NCI-H460 (cell line): ENCODE data around the gene GLG1. TPM values are rescaled to one million over a fixed set of nuclear protein-coding genes. Genes with fewer than 3 reads are reported as not detected.

ENCODE experiments used
- DNase-seq: peaks from one replicate; pipeline ENCODE4 v3.0.0-alpha.2; 2016; ENCODE audit warnings: low read depth; ENCODE audit errors: extremely low read depth
- total RNA-seq: library from RNA; depleted of rRNA; stranded (reverse); fragments of >200 nt; shearing (Covaris generic); gene quantifications from 2 replicates; pipeline ENCODE4 v1.2.3, GENCODE V29; 2014

The GLG1 gene
- total RNA-seq, 1 experiment from 2014 or later = 66.9 TPM

DNA sequence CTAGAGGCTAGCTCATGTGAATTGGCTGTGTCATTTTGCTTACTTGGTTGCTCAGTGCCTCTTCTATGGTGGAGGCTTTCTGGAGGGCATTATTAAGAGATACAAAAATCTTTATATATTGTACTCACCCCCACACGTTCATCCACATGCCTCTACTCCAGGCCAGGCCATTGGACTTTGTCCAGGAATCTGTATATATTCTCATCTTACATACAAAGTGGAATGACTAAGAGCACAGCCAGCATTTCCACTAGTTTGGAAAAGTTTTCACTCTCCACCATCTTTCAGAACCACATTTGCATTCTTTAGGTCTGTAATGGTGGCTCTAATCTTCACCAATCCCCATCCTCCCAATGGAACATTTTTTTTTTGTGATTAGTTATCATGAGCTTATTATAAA is 4.8 kb upstream of the GLG1 start:
- DNase-seq = no peak

DNA sequence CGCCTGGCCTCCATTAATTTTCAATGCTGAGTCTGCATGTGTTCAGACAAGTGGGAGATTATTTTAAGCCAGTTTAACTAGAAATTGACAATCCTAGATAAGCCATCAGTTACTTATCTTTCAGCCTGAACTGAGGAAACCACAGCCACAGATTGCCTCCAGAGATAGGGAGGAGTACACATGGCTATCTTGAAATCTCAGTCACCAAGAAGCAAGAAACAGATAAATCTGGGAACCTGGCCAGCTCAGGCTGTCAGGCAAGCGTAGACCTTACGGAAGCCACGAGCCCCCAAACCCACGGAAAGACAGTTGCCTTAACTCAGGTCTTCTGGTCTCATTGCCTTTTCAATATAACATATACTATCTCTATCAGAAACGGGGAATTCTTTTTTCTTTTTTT is 2.0 kb upstream of the GLG1 start:
- no peak for DNase-seq

DNA sequence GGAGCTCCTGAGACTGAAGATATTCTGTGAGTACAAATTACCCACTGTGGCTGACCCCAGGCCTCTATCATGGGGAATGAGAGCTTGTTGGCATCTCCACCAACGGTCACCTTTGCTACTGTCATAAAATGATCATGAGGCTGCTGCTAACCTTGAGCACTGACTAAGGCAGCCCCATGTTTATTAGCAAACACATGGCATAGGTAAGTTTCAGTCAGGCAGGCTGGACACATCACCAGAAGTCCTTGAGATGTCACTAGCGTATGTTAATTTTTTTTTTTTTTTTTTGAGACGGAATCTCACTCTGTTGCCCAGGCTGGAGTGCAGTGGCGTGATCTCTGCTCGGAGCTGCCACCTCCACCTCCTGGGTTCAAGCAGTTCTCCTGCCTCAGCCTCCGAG is 1.5 kb upstream of the GLG1 start:
- DNase-seq = no peak

DNA sequence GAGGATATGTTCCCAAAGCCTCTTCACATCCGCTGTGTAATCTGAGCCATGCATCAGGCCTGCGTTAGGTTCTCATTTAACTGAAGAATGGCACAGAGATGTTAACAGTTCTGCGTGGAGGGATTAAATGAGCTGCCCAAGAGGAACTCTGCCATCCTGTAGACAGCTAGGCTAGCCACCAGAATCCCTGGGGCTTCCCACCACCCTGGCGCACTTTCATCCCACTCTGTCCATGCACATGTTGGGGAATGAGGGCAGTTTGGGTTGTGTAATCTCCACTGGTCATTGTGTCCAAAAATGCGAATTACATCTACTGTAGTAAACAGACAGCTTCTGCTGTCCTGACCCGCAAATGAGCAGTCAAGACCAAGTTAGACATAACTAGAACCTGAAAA is 1.0 kb upstream of the GLG1 start:
- no peak for DNase-seq

DNA sequence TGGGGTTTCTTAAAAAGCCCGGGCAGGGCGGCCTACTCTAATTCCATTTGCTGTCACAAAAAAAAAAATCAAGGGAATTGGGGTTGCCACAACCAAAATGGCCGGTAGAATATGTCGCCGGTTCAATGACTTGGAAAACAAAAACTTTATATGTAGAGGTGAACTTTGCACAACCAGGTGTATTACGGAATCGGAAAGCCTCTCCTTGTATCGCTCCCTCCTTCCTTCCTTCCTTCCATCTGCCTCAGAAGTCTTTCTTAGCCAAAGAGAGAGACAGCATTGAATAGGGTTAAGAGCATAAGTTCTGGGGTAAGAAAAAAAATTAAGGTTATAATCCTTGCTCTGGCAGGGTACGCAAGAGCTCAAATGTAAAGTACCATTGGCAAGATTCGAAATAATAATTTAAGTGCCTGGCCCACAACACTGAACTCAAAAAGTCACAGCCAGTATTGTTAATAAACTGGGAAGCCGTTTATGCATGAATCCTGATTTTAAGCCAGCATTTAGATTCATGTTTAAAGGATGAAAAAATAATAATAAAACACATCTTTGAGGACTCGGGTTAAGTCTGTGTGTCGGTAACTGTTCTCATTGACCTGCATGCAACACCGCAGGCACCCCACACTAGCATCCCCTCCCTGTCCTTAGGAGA is 522 bp upstream of the GLG1 start:
- no peak for DNase-seq

DNA sequence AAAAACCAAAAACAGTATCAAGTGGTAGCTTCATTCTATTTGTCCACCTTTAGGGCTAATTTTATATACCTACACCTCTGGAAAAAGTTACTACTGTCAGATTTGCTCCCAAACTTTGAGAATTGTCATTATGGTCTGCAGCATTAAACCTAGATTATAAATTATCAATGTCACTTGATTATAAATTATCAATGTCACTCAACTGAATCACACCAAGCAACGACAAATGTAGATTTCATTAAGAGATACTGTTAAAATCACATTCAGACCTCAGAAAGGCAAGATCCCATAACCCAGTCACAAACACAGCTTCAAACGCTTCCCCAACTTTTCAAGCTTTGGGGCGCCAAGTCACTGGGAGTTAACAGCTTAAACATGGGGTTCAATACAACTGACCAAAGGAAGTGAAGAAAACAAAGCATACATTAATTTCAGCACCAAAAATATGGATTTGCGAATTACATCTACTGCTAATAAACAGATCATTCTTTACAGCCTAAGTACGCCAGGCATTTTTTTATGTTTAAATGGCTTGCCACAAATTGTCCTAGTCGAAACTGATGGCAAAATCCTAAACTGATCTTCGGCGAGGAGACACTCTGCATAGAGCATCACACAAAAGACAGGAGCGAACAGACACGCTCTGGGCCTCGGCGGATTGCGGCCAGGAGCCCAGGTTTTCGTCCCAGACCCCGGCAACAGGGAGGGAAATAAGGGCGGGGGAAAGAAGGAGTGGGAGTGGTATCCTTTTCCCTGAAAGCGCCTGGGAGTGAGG is 981 bp downstream of the GLG1 start:
- DNase-seq = no peak

DNA sequence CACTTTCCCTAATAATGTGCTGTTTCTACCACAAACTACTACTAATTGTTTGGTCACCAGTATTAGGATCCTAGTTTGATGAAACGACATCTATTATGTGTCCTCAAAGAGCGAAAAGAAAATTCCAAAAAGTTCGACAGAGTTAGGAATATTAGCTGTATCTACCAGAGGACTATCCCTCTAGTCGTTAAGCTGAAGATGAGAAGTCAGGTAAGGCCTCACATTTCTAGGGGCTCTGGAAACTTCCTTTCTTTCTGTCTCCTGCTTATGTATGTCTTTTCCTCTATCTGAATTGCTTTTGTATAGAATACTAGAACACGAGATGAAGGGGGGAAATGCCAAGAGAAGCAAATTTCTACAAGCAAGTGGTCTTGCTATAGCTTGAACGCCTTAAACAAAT is 1.6 kb downstream of the GLG1 start:
- DNase-seq = no peak

DNA sequence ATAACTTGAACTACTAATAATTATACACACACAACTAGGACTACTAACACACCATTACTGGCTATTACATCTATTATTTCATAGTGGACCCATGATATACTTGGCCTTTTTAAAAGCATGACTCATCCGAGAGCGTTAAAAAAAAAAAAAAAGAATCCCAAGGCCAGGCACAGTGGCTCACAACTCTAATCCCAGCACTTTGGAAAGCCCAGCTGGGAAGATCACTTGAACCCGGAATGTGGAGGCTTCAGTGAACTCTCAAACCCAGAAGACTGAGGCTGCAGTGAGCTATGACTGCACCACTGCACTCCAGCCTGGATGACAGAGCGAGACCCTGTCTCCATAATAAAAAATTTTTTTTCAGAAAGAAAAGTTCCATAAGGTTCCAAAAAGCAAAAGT is 3.1 kb downstream of the GLG1 start:
- DNase-seq = no peak

DNA sequence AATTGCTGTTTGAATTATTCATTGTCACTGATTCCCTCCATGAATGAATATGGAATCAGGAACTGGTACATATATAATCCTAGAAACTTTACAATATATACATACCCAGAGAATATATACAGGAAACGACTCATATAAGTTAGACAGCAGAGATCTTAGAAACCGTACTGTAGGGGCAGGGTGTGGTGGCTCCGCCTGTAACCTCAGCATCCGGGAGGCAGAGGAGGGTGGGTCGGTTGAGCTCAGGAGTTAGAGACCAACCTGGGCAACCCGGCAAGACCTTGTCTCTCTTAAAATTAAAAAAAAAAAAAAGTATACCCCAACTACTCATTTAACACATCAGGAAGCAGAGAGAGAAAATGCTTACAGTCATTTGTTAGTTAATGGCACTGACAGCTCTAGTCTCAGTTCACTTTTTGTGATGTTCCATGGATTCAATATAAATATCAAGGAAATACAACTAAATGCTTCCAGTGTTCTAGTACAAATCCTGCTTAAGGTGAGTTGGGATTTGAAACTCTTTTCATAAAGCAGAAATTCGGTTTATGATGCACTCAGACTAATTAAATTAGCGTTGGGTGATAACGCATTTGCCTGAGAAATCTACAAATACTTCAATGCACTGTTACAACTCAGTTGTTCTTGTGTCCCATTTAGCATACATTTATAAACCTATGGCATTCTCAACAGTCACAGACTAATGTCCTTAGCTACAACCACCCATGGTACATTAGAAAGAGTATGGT is 5.6 kb downstream of the GLG1 start:
- no peak for DNase-seq

DNA sequence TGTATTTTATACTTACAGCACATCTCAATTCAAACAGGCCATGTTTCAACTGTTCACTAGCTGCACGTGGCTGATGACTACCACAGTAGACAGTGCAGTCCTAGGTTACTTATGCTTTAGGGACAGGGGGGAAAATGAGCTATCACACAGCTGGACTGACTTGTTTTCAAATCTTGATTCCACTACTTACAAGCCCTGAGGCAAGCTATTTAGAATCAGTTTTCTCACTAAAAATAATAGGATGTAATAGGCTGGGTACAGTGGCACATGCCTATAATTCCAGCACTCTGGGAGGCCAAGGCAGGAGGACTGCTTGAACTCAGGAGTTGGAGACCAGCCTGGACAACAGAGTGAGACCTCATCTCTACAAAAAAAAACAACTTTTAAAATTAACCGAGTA is 10.3 kb downstream of the GLG1 start:
- no peak for DNase-seq

DNA sequence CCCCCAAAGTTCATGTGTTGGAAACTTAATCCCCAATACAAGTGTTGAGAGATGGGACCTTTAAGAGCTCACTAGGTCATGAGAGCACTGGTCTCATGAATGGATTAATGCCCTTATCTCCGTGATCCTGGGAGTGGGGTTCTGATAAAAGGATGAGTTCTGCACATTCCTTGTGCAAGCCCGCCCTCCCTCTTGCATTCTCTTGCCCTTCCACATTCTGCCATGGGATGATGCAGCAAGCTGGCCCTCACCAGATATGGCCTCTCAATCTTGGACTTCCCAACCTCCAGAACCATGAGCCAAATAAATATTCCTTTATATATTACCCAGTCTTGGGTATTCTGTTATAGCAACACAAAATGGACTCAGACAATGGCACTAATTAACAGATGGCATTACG is 14.1 kb downstream of the GLG1 start:
- no peak for DNase-seq

DNA sequence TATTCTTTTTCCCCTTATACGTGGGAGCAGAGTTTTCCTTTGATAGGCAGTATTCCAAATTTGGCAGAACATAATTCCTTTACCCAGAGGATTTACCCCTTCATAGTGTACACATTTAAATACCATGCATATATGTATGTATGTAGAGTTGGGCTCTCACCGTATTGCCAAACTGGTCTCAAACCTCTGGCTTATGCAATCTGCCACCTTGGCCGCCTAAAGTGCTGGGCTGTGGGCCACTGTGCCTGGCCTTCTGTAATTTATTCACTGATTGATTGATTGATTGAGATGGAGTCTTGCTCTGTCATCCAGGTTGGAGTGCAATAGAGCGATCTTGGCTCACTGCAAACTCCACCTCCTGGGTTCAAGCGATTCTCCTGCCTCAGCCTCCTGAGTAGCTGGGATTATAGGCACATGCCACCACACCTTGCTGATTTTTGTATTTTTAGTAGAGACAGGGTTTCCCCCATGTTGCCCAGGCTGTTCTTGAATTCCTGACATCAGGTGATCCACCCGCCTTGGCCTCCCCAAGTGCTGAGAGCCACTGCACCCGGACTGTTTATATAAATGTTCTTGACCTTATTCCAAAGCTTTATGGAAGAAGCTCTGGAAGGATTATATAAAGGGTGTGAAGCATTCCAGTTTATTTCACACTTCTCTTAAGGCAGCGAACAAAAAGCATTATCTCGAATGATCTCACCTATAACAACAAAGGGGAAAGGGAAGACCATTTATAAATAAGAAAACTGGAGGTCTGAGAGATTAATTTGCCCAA is 14.9 kb downstream of the GLG1 start:
- DNase-seq = no peak

DNA sequence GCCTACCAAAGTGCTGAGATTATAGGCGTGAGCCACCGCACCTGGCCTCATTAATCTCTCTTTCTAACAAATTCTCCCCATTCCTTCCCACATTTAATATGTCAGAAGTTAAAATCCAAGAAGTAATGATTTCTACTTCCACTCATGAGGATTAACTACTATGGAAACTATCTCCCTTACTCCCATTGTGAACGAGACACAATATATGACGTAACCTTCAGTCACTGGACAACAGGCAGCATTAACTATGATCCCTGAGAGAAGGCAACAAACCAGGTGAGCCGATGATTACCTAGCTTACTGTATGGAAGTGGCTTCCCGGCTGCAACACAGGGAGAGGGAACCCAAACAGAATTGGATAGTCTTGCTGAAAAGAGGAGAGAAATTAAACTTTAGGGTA is 20.0 kb downstream of the GLG1 start:
- no peak for DNase-seq

DNA sequence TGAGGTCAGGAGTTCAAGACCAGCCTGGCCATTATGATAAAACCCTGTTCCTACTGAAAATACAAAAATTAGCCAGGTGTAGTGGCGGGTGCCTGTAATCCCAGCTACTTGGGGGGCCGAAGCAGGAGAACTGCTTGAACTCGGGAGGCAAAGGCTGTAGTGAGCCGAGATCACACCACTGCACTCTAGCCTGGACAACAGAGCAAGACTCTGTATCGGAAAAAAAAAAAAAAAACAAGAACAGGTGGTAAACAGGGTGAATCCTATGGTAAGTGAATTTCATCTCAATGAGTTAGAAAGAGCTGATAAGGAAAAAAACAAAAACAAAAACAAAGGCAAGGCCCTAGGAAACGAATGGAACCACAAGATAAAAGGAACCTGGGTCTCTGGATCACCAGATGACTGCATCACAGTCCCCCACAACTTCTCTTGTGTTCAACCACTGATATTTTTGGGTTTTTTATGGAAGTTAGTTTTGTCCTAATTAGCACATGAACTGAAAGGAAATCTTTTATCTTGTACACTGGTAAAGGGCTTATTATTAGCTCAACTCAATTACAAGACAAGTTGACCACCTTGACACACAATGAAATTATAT is 21.0 kb downstream of the GLG1 start:
- no peak for DNase-seq

DNA sequence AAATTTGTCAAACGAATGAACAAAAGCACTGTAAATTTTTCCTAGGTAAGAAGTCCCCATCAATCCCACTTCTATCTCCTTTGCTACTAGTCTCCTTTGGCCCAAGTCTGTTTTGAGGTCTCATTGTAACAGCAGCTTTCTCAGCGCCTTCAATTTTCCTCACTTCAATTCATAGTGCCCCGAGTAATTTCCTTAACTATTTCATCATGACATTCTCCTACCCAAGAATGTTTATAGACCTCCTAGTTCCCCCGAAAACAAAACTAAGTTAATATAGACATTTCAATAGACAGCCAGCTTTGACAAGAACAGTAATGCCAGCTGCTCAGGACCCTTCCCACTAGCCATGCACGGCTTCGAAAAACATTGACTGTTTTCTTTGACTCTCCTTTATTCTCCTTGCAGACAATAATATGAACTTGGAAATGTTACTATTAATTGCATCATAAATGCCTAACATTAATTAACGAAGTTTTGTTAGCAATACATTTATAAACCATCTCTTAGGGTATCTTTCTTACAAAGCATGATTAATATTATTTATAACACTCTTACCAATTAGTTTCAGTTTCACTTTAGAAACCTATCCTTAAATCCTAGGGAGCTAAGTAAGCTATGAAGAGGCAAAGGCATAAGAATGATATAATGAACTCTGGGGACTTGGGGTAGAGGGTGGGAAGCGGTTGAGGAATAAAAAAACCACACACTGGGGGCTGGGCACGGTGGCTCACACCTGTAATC is 22.8 kb downstream of the GLG1 start:
- no peak for DNase-seq

DNA sequence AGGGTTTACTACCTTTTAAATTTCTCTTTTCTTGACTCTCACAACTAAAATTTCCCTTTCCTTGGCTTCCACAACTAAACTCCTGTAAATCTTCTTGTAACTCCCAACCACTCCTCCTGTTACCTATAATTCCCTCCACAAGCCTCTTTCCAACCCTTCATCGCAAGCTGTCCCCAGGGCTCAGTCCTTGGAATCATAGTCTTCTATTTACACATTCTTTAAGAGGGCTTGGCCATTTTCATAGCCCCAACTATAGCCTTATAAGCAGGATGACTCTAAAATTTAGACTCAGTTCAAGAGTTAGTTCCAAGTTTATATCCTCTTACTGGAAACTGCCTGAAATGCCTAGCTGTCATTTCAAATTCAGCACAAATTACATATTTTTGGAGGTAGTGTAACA is 23.9 kb downstream of the GLG1 start:
- no peak for DNase-seq

DNA sequence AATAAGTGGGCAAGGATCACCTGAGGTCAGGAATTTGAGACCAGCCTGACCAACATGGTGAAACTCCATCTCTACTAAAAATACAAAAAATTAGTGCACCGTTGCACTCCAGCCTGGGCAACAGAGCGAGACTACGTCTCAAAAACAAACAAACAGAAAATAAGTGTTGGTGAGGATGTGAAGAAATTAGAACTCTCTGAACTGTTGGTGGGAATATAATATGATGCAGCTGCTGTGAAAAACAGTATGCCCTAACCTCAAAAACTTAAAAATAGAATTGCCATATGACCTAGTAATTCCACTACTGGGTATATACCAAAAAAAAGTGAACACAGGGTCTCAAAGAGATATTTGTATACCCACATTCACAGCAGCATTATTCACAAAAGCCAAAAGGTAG is 26.1 kb downstream of the GLG1 start:
- no peak for DNase-seq

DNA sequence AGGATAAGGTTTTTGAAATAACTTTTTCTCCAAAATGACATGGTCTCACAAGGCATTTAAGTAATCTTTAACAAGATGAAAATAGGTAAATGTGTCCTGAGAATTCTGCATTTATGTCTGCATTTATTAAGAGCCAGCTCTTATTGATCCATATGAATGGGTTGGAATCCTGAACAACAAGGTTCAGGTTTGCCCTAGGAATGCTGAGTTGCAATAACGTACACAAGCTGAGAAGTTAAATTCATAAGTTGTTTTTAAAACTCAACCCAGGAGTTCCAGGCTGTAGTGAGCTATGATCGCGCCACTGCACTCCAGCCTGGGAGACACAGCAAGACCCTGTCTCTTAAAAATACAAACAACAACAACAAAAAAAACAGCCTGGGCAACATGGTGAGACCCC is 28.1 kb downstream of the GLG1 start:
- no peak for DNase-seq

DNA sequence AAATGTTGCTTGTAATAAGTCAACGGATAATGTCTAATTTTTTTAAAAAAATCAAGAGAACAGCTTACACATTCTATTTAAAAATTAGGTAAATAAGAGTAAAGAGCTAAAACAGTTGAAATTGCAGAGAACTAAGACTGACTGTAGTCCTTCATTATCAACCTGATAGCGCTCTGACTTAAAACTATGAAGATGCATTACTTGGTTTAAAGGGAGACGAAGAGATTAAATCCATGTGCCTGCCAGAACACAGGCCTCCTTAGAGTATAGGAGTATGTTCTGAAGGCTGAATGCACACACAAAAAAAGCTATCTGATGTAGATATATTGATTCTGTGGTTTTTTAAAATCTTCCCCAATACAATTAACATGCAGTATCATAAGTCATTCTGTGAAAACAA is 28.5 kb downstream of the GLG1 start:
- no peak for DNase-seq

DNA sequence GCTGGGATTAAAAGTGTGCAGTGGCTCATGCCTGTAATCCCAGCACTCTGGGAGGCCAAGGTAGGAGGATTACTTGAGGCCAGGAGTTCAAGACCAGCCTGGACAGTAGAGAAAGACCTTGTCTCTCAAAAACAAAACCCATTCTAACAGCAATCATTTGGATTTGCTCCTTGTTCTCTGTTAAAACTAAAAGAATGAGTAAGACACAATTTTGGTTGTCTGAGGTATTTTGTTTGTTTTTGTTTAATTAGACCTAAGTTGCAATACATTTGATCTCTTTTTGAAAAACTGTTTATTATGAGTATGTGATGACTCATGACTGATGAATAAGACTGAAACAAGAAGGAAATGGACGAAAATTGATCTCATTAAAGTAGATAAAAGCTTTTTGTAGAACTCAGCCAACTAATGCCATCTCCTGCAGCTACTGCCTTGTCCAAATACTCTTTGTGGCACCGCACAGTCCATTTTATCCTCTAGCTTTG is 29.0 kb downstream of the GLG1 start:
- no peak for DNase-seq
